Measurements from ENCODE around the gene SH2D2A. TPM values are rescaled to one million over a fixed set of nuclear protein-coding genes. Genes with fewer than 3 reads are reported as not detected.

The SH2D2A gene
- total RNA-seq, 1 donor from 2014 or later, result 1.1 TPM

GRCh38 chr1:156833603-156834002 is 17.0 kb upstream of the SH2D2A start:
- Mint-ChIP-seq H3K4me3 (no peak overlapping the region), H3K27ac (ENCODE audit: unreplicated experiment) (no peak overlapping the region), H3K36me3 (ENCODE audit: low read depth) (no peaks in the 10 kb centered on the region), H3K4me1 (no peaks in the 10 kb centered on the region), H3K9me3 (no peaks in the 10 kb centered on the region), H3K27me3 (ENCODE audit: low read depth) (peaks cover 72% of the 10 kb centered on the region)
- no peak for DNase-seq (ENCODE audit: low read depth, low spot score)
- TF ChIP-seq CTCF (conservative IDR thresholded peaks at IDR 0.05), result no peak

- H3K27ac Mint-ChIP-seq (ENCODE audit: unreplicated experiment), result no peak overlapping the region
- no peak for DNase-seq (ENCODE audit: low read depth, low spot score)
- H3K4me3 Mint-ChIP-seq, result no peak overlapping the region
- no peak for TF ChIP-seq CTCF (conservative IDR thresholded peaks at IDR 0.05)
- no peaks in the 10 kb centered on the region for H3K9me3 Mint-ChIP-seq
- H3K27me3 Mint-ChIP-seq (ENCODE audit: low read depth), result peaks cover 62% of the 10 kb centered on the region
- no peaks in the 10 kb centered on the region for H3K4me1 Mint-ChIP-seq
- no peaks in the 10 kb centered on the region for H3K36me3 Mint-ChIP-seq (ENCODE audit: low read depth)
Observed at GRCh38 chr1:156832434-156832833, 15.8 kb upstream of the SH2D2A start.

- Mint-ChIP-seq H3K9me3 (no peaks in the 10 kb centered on the region), H3K4me1 (no peaks in the 10 kb centered on the region), H3K4me3 (no peak overlapping the region), H3K27me3 (ENCODE audit: low read depth) (peaks cover 25% of the 10 kb centered on the region), H3K36me3 (ENCODE audit: low read depth) (no peaks in the 10 kb centered on the region), H3K27ac (ENCODE audit: unreplicated experiment) (no peak overlapping the region)
- no peak for TF ChIP-seq CTCF (conservative IDR thresholded peaks at IDR 0.05)
- DNase-seq (ENCODE audit: low read depth, low spot score), result no peak
Observed at GRCh38 chr1:156828400-156829124, 11.9 kb upstream of the SH2D2A start.

- no peak for TF ChIP-seq CTCF (conservative IDR thresholded peaks at IDR 0.05)
- no peaks in the 10 kb centered on the region for H3K9me3 Mint-ChIP-seq
- H3K4me3 Mint-ChIP-seq, result no peak overlapping the region
- H3K36me3 Mint-ChIP-seq (ENCODE audit: low read depth), result no peaks in the 10 kb centered on the region
- DNase-seq (ENCODE audit: low read depth, low spot score), result no peak
- H3K27ac Mint-ChIP-seq (ENCODE audit: unreplicated experiment), result no peak overlapping the region
- H3K4me1 Mint-ChIP-seq, result no peaks in the 10 kb centered on the region
- H3K27me3 Mint-ChIP-seq (ENCODE audit: low read depth), result peaks cover 26% of the 10 kb centered on the region
Observed at GRCh38 chr1:156826630-156827029, 10.0 kb upstream of the SH2D2A start.

GRCh38 chr1:156823210-156823790 is 6.7 kb upstream of the SH2D2A start:
- no peak for DNase-seq (ENCODE audit: low read depth, low spot score)
- Mint-ChIP-seq H3K36me3 (ENCODE audit: low read depth) (no peaks in the 10 kb centered on the region), H3K27ac (ENCODE audit: unreplicated experiment) (no peak overlapping the region), H3K27me3 (ENCODE audit: low read depth) (peaks cover 39% of the 10 kb centered on the region), H3K4me1 (no peaks in the 10 kb centered on the region), H3K9me3 (peaks cover 4% of the 10 kb centered on the region), H3K4me3 (no peak overlapping the region)
- TF ChIP-seq CTCF (conservative IDR thresholded peaks at IDR 0.05), result no peak

Data from neural crest cell (in vitro differentiated cells).